GM18511 (cell line): ENCODE results near the gene GLB1L2.
"Not testable (repeated sequence)": the region's sequence is repeated elsewhere in the genome, so short reads cannot be mapped to it uniquely, and the experiment has no call there.

Experiments used
- ATAC-seq: cut with Tn5 transposase; IDR thresholded peaks from one replicate; pipeline ENCODE4 v1.9.1; 2021; ENCODE audit warnings: mild to moderate bottlenecking, moderate library complexity; ENCODE audit not compliant: unreplicated experiment

The GLB1L2 gene, protein sequence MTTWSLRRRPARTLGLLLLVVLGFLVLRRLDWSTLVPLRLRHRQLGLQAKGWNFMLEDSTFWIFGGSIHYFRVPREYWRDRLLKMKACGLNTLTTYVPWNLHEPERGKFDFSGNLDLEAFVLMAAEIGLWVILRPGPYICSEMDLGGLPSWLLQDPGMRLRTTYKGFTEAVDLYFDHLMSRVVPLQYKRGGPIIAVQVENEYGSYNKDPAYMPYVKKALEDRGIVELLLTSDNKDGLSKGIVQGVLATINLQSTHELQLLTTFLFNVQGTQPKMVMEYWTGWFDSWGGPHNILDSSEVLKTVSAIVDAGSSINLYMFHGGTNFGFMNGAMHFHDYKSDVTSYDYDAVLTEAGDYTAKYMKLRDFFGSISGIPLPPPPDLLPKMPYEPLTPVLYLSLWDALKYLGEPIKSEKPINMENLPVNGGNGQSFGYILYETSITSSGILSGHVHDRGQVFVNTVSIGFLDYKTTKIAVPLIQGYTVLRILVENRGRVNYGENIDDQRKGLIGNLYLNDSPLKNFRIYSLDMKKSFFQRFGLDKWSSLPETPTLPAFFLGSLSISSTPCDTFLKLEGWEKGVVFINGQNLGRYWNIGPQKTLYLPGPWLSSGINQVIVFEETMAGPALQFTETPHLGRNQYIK

DNA sequence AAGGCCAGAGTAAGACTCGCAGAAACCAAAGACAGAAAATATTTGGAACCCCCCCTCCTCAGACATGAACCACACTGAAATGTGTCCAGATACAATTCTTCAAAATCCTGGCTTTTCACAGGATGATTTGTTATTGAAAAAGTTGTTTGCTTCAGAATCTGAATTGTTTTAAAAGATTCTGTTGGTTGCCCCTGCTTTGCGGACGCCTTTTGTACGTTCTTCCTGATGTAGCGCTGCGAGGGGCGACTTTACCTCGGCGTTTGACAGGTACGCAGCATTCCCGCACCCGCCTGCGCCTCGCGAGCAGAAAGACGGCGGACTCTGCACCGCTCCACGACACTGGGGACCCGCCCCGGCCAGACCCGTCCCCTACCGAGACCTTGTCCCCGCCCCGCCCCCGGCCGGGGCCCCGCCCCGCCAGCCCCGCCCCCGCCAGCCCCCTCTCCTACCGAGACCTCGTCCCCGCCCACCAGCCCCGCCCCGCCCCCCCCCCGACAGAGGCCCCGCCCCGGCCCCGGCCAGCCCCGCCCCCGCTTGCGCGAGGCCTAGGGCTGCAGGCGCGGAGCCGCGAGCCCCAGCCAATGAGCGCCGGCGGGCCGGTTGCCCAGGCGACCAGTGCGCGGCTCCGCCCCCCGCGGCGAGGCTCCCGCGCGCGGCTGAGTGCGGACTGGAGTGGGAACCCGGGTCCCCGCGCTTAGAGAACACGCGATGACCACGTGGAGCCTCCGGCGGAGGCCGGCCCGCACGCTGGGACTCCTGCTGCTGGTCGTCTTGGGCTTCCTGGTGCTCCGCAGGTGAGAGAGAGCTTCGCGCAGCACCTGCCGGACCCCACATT is at the start of gene GLB1L2:
Gene GLB1L2, plus strand, starts transcription at position 635 of the 835 bp plus-strand sequence. Its CDS starts 74 bp downstream, at position 709.
- ATAC-seq = peak; percentile 81

DNA sequence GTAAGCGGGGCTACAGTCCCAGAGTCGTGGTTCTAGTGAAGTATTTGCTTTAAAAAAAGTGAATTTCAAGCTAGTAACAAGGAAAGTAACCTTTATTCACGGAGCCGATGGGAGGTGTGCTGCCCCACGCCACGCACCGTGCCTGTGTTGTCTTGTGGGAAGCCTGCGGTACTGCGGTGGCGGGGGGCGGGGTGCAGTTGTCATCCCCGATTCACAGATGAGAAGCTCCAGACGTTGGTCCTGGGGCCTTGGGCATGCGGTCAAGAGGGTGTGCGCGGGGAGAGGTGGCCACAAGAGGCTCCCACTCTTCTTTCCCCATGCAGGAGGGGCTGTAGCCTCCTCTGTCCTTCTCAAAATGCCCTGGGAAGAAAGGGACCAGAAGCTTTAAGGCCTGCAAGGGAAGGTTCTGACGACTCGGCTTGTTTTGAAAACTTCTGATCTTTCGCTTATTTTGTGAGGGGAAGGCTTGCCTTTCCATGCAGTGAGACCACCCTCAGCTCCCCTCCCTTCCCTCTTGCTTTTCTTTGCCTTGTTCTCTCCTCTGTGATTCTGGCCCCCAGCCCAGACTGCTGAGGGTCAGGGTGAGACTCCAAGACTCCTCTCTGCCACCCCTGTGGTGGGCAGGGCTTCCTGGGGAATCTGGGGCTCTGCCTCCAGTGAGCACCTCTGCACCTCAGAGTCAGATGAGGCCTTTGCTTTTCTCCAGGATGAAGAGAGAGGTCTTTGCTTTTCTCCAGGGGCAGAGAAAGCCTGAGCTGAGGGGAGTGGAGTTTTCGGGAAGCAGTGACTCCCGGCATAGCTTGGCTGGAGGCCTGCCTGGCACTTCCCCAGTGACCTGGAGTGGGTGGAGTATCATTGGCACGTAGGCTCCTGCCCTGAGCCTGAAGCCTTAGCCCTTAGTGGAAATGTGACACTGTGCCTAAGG is 49.4 kb upstream of the GLB1L2 start:
- no peak for ATAC-seq

DNA sequence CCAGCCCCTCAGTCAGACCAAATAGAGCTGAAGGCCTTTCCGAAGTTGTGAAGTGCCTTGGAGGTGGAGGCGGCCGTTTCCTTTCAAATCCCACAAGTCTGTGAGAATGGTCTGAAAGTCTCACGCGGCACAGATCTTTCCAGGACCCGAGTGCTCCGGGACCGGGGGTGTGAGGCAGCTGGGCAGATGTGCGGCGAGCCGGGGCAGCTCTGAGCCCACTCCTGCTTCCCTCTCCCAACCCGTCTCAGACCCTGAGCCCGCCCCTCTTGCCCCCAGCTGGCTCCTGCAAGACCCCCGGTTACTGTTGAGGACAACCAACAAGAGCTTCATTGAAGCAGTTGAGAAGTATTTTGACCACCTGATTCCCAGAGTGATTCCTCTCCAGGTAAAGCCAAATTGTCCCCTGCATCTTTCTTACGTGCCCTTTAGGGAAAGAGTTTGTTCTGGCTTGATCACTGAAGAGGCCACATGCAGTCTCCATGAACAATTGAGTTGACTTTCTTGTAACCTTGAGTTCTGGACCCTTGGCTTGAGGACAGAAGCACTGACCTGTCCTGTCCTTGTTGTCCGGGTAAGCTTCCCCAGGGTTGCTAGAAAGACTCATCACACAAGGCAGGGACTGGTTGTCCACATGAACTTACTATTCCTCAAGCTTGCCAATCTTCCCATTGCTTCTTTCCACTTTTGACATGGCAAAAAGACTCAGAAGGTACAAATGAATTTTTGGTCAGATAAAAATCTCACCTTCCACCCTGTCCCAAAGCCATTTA is 48.1 kb upstream of the GLB1L2 start:
- no peak for ATAC-seq

DNA sequence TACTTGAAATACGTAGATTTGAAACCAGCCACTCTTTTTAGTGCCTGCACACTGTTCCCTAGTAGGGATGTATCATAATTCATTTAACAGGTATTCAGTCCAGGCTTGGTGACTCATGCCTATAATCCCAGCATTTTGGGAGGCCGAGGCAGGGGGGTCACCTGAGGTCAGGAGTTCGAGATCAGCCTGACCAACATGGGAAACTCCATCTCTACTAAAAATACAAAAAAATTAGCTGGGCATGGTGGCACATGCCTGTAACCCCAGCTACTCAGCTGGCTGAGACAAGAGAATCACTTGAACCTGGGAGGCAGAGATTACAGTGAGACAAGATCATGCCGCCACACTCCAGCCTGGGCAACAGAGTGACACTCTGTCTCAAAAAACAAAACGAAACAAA is 47.4 kb upstream of the GLB1L2 start:
- not testable (repeated sequence) for ATAC-seq

DNA sequence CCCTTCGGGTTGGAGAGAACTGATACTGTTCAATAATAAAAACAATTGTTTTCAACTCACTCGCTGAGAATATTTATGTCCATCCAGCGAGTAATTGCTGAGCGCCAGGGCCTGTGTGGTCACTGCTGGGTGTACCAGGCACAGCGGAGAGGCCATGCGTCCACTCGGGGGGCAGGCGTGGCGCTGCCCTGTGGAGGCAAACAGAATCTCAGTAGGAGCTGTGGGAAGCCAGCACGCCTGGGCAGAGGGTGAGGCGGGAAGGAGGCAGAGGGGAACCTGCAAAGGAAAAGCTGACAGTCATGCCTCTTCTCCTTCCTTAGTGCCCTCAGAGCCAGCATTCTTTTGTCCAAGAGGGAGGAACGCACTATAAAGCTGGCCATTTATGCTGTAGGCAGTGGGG is 44.2 kb upstream of the GLB1L2 start:
- no peak for ATAC-seq

DNA sequence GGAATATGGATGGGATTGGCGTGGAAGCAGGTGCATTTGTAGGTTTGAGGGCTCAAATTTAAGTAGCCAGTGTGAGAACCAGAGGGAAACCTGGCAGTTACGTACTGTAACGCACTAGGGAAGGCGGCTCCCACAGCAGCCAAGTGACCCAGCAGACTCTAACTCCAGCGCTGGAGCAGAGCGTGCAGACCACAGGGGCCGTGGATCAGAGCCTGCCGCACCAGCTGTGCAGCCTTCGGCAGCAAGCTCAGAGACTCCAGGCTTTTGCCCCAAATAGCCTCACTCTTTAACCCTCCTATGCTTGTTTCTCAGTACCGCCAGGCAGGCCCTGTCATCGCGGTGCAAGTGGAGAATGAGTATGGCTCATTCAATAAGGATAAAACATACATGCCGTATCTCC is 43.3 kb upstream of the GLB1L2 start:
- ATAC-seq = no peak

DNA sequence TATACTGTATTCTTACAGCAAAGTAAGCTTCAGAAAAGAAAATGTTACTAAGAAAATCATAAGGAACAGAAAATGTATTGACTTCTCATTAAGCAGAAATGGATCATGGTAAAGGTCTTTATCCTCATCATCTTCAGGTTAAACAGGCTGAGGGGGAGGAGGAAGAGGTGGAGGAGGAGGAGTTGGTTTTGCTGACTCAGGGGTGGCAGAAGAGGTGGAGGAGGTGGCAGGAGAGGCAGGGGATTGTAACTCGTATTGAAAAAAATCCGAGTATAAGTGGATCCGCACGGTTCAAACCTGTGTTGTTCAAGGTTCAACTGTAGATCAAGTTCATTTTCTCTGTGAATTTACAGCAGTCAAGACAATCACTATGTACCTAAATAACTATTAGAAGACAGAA is 42.6 kb upstream of the GLB1L2 start:
- ATAC-seq = no peak

DNA sequence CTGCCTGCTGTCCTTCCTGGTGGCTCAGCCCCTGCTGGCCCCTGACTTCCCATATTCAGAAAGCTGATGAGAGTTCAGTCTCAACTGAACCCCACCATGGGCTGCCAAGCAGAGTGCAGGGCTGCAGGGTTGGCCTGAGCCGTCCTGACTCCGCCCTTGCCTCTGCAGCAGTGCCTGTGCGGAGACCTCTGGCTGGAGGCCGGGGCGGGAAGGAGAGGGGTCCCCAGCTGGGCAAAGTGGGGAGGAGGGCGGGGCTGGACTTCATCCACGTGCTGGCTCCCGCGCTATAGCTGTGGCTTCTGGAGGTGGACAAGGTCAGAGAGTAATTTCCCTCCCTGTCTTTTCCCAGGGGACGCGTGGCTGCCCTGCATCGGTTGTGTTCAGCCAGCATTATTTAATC is 42.0 kb upstream of the GLB1L2 start:
- ATAC-seq = no peak

DNA sequence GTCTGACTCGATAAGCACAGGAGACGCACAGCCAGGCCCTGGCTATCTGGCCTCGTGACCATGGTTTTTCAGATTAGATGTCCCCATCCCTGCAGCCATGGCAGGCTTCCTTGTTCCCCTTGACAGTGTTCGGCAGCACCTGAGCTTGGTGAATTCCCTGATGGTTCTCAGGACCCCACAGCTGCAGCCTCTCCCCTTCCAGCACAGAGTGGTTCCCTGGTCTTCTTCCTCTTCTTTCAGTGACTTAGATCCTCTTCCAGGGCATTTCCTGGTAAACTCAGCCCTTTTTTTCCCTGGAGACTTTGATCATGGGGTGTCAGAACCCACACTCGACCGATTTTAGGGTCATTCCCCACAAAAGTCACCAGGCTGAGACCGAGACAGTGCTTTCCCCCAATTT is 41.1 kb upstream of the GLB1L2 start:
- ATAC-seq = no peak

DNA sequence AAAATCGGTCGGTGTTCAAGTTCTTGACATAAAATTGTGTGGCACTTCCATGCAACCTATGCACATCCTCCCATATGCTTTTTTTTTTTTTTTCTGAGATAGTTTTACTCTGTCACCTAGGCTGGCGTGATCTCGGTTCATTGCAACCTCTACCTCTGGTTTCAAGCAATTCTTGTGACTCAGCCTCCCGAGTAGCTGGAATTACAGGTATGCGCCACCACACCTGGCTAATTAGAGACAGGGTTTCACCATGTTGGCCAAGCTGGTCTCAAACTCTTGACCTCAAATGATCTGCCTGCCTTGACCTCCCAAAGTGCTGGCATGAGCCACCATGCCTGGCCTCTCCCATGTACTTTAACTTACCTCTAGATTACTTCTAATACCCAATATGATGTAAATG is 40.6 kb upstream of the GLB1L2 start:
- no peak for ATAC-seq

DNA sequence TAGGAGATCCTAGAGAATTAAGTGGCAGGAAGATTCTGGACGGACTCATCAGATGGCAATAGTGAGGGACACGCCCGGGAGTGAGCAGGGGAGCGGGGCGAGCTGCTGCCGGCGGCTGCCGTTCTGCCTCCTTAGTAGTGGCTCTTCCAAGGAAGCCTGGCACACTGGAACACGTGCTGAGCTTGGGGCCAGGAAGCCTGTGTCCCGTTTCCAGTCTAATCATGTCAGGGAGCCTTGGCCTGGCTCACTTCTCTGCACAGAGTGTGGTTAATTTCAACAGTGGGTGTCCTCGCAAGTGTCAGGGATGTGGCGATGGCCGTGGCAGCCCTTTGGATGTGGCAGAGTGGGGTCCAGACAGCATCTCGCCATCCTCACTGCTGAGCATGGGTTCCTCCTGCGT is 39.1 kb upstream of the GLB1L2 start:
- ATAC-seq = no peak

DNA sequence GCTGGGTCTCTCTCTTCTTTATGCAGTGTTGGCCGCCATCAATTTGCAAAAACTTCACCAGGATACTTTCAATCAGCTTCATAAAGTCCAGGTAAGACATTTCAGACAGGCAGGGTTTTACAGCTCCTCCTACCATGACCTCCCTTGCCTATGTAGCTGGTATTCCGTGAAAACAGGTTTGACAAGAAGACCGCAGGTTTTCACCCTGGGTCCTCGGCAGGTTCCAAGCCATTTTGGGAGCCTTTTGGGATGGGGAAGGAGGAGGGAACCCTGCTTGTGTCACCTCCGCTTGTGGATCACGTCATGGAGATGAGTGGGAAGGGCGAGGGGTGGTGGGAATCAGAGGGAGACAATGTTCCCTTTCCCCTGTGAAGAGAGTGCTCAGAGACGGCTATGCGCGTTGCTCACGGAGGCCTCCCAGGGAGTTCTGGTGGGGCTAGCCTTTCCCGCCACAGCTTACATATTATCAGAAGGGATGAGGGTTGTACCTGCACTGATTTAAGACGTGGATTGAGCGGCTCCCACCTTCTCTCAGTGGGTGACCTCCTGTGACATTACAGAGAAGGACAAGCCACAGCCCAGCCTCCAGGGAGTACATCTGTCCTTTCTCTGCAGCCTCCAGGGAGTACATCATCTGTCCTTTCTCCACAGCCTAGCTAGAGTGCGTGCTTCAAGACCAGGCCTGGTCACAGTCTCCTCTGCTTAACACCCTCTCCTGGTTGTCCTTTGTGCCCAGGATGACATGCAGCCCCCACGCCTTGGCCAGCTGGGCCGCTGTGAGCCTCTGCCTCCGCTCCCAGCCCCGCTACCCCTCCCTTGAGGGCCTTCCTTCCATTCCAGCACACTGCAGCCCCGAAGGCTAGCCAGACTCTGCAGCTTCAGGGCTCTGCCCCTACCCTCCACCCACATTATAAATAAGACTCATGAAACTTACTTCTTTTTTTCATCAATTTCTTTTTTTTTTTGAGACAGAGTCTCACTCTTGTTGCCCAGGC is 38.4 kb upstream of the GLB1L2 start:
- ATAC-seq = no peak

DNA sequence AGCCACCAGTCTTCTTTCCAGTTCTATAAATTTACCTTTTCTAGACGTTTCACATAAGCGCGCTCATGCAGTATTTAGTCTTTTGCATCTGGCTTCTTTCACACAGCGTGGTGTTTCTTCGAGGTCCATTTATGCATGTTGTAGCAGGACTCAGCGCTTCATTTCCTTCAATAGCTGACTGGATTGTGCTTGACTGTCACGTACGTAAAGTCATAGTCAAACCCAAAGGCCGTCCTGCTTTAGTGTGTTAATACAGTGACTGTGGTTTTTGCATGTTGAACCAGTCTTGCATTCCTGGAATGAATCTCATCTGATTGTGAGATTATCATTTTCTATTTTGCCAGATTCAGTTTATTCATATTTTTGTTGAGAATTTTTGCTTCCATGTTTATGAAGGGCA is 37.1 kb upstream of the GLB1L2 start:
- no peak for ATAC-seq

DNA sequence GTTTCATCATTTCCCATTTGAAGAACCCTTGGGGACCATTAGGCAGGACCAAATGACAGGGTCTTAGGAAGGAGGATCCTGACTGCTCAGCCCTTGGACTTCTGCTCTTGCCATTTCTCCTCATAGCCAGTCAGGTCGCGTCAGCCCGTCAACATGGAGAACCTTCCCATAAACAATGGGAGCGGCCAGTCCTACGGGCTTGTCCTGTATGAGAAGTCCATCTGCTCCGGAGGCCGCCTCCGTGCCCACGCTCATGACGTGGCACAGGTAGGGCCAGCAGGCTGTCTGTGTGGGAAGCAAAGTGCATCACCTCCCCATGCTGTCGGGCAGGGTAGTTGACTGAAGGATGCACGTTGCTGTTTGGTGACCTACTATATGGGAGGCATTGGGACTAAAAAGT is 19.6 kb upstream of the GLB1L2 start:
- no peak for ATAC-seq

DNA sequence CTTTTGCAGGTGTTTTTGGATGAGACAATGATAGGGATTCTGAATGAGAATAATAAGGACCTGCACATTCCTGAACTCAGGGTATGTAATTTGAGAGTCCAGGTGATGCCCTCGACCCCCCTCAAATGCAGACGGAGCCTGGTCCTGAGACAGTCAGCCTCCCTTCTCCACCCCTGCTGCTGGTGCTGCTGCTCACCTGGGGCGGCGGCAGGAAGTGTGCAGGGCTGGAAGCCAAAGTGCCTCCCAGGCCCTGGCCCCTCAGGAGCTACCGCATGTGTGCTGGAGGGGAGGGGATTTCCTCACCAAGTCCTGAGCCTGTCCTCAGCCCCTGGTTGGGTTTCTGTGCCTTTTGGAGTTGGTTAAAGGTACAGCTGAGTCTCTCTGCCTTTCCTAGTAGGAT is 19.0 kb upstream of the GLB1L2 start:
- no peak for ATAC-seq

DNA sequence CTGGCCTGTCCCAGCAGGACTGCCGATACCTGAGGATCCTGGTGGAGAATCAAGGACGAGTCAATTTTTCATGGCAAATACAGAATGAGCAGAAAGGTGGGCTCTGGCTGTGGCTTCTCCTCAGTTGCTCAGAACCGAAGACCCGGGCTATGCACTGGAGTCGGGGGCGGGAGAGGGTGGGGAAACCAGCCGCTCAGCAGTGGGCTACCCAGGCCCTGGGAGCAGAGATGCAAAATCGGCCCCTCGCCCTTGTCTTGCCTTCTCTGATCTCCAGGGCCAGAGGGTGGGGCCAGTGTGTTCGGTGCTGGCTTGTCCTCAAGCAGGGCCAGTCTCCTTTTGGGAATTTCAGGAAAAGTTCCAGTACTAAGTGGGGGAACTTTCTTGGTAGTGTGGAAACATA is 18.4 kb upstream of the GLB1L2 start:
- no peak for ATAC-seq

DNA sequence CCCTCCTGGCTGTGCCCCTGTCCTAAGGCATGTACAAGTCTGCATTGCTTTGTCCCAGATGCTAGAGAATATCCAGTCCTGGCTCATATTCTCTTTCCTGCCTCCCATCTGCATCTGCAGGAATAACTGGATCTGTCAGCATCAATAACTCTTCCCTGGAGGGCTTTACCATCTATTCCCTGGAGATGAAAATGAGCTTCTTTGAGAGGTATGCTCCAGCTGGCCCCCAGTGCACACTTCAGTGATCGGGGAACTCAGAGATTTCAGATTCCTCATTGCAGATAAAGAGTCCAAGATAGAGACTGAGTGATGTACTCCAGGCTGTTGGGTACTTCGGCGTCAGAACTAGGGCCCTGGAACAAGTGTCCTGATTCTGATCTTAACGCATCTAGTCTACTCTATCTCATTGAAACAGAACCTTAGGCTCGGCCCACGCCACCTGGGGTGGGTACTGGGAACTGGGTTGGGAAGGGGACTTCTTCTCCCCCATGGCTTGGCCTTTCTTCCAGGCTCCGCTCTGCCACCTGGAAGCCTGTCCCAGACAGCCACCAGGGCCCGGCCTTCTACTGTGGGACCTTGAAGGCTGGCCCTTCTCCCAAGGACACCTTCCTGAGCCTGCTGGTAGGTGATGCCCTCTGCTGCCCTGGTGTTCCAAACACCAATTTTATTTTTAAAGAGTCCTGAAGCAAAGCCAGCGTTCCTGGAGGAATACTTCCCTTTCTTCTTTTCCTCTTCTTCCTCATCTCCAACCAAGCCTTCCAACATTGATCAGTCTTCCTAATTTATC is 17.8 kb upstream of the GLB1L2 start:
- ATAC-seq = no peak

DNA sequence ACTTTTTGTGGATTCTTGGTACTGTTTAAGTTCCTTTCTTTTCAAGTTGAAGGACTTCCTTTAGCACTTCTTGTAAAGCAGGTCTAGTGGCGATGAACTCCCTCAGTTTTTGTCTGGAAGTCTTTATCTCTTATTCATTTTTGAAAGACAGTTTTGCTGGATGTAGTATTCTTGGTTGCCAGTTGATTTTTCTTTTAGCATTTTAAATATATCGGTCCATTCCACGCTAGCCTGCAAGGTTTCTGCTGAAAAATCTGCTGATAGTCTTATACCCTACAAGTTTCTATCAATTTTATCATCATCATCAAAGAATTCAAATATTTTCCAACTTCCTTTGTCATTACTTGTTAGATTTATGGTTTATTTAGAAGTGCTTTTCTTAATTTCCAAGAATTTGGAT is 14.7 kb upstream of the GLB1L2 start:
- no peak for ATAC-seq
